Measurements from ENCODE around the gene RPL6. TPM values are rescaled to one million over a fixed set of nuclear protein-coding genes. Genes with fewer than 3 reads are reported as not detected.
"Not testable (repeated sequence)": the region's sequence is repeated elsewhere in the genome, so short reads cannot be mapped to it uniquely, and the experiment has no call there.

The RPL6 gene
- total and polyA plus RNA-seq, 9 donors = 1,882 to 3,614 (median 2,099) TPM

DNA sequence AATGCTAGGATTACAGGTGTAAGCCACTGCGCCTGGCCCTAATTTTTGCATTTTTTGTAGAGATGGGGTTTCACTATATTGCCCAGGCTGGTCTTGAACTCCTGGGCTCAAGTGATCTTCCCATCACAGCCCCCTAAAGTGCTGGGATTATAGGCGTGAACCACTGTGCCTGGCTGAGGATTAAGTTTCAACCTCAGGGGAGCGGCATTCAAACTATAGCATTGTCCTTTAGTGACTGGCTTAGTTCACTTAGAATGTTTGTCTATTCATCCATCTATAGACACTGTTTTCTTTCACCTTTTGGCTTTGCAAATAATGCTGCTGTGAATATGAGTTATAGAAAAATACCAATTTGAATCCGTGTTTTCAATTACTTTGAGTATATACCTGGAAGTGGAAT is 34.5 kb upstream of the RPL6 start:
- Histone ChIP-seq H3K9me3 (no peaks in the 10 kb centered on the region), H3K4me1 (ENCODE audit: insufficient read depth) (no peaks in the 10 kb centered on the region), H3K4me3 (no peak overlapping the region), H3K27ac (no peak overlapping the region), H3K36me3 (no peaks in the 10 kb centered on the region), H3K27me3 (no peaks in the 10 kb centered on the region)
- DNase-seq = no peak
- 95 to 99% (median 98%) methylated on average over 4 of the region's 4 CpGs for WGBS, 3 donors
- TF ChIP-seq POLR2A (IDR thresholded peaks at IDR 0.05) = no peak
- intact Hi-C loops (cut with DNase I) = no loop called here

DNA sequence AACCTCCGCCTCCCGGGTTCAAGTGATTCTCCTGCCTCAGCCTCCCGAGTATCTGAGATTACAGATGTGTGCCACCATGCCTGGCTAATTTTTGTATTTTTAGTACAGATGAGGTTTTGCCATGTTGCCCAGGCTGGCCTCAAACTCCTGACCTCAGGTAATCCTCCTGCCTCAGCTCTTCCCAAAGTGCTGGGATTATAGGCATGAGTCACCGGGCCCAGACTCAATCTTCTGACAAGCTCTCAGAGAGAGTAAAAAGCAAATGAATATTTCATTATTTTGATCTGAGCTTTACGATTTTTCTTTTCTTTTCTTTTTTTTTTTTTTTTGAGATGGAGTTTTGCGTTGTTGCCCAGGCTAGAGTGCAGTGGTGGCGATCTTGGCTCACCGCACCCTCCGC is 31.2 kb upstream of the RPL6 start:
- 93 to 95% (median 94%) methylated on average over 9 of the region's 9 CpGs for WGBS, 3 donors
- H3K4me1 ChIP-seq (ENCODE audit: insufficient read depth); intact Hi-C loops (cut with DNase I); DNase-seq; H3K27ac ChIP-seq; H3K36me3 ChIP-seq; H3K27me3 ChIP-seq; H3K9me3 ChIP-seq; H3K4me3 ChIP-seq: not testable (repeated sequence)

GRCh38 chr12:112439769-112440168 is 30.4 kb upstream of the RPL6 start:
- no peak overlapping the region for H3K27ac ChIP-seq
- H3K4me3 ChIP-seq = no peak overlapping the region
- H3K9me3 ChIP-seq = no peaks in the 10 kb centered on the region
- H3K36me3 ChIP-seq = no peaks in the 10 kb centered on the region
- intact Hi-C loops (cut with DNase I) = no loop called here
- no peaks in the 10 kb centered on the region for H3K4me1 ChIP-seq (ENCODE audit: insufficient read depth)
- no peak for DNase-seq
- H3K27me3 ChIP-seq = no peaks in the 10 kb centered on the region
- TF ChIP-seq, protein P1, sequence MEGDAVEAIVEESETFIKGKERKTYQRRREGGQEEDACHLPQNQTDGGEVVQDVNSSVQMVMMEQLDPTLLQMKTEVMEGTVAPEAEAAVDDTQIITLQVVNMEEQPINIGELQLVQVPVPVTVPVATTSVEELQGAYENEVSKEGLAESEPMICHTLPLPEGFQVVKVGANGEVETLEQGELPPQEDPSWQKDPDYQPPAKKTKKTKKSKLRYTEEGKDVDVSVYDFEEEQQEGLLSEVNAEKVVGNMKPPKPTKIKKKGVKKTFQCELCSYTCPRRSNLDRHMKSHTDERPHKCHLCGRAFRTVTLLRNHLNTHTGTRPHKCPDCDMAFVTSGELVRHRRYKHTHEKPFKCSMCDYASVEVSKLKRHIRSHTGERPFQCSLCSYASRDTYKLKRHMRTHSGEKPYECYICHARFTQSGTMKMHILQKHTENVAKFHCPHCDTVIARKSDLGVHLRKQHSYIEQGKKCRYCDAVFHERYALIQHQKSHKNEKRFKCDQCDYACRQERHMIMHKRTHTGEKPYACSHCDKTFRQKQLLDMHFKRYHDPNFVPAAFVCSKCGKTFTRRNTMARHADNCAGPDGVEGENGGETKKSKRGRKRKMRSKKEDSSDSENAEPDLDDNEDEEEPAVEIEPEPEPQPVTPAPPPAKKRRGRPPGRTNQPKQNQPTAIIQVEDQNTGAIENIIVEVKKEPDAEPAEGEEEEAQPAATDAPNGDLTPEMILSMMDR (IDR thresholded peaks at IDR 0.05) = no peak
- no peak for TF ChIP-seq POLR2A (IDR thresholded peaks at IDR 0.05)
- TF ChIP-seq EP300 (IDR thresholded peaks at IDR 0.05) = no peak

DNA sequence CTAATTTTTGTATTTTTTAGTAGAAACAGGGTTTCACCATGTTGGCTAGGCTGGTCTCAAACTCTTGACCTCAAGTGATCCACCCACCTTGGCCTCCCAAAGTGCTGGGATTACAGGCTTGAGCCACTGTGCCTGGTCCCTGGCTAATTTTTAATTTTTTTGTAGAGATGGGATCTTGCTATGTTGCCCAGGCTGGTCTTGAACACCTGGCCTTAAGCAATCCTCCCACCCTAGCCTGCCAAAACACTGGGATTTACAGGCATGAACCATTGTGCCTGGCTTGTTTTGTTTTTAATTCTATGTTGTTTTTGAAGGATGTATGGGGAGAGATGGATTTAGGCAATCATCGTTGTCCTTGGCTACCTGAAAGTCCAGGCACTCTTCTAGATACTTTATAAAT is 29.2 kb upstream of the RPL6 start:
- DNase-seq; H3K27ac ChIP-seq; H3K4me1 ChIP-seq (ENCODE audit: insufficient read depth); H3K27me3 ChIP-seq; H3K4me3 ChIP-seq; H3K9me3 ChIP-seq; intact Hi-C loops (cut with DNase I); H3K36me3 ChIP-seq: not testable (repeated sequence)
- WGBS, 3 donors = 93 to 97% (median 95%) methylated on average over 1 of the region's 1 CpG

DNA sequence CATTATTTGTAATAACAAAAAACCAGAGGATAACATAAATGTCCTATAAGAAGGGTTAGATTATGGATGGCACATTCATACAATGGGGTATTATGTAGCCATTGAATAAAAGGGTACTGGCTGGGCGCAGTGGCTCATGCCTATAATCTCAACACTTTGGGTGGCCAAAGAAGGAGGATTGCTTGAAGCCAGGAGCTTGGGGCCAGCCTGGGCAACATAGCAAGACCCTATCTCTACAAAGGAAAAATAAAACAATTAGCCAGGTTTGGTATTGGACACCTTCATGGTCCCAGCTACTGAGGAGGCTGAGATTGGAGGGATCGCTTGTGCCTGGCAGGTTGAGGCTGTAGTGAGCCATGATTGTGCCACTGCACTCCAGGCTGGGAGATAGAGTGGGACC is 24.1 kb upstream of the RPL6 start:
- TF ChIP-seq, protein P1 (IDR thresholded peaks at IDR 0.05) = no peak
- Histone ChIP-seq H3K27me3 (no peaks in the 10 kb centered on the region), H3K4me1 (ENCODE audit: insufficient read depth) (no peaks in the 10 kb centered on the region), H3K9me3 (no peaks in the 10 kb centered on the region), H3K27ac (no peak overlapping the region), H3K36me3 (no peaks in the 10 kb centered on the region), H3K4me3 (no peak overlapping the region)
- intact Hi-C loops (cut with DNase I) = no loop called here
- WGBS, 3 donors = 97 to 99% (median 97%) methylated on average over 2 of the region's 2 CpGs
- DNase-seq = no peak

- intact Hi-C loops (cut with DNase I) = no loop called here
Observed at GRCh38 chr12:112431965-112432364, 22.6 kb upstream of the RPL6 start.

More at GRCh38 chr12:112431965-112432364, 22.6 kb upstream of the RPL6 start:
- TF ChIP-seq, protein P1 (IDR thresholded peaks at IDR 0.05) = no peak
- TF ChIP-seq EP300 (IDR thresholded peaks at IDR 0.05) (no peak), POLR2A (IDR thresholded peaks at IDR 0.05) (no peak)
- no peak overlapping the region for H3K27ac ChIP-seq
- H3K36me3 ChIP-seq = no peaks in the 10 kb centered on the region
- H3K4me1 ChIP-seq (ENCODE audit: insufficient read depth) = no peaks in the 10 kb centered on the region
- no peaks in the 10 kb centered on the region for H3K9me3 ChIP-seq
- H3K4me3 ChIP-seq = no peak overlapping the region
- no peak for DNase-seq
- 84 to 92% (median 84%) methylated on average over 3 of the region's 3 CpGs for WGBS, 3 donors
- no peaks in the 10 kb centered on the region for H3K27me3 ChIP-seq

All from ovary (tissue), 9 donors.